Measurements from ENCODE around the gene LCLAT1. TPM values are rescaled to one million over a fixed set of nuclear protein-coding genes. Genes with fewer than 3 reads are reported as not detected.

LCLAT1 gene
- total RNA-seq, 1 experiment from 2014 or later = 32.9 TPM

DNA sequence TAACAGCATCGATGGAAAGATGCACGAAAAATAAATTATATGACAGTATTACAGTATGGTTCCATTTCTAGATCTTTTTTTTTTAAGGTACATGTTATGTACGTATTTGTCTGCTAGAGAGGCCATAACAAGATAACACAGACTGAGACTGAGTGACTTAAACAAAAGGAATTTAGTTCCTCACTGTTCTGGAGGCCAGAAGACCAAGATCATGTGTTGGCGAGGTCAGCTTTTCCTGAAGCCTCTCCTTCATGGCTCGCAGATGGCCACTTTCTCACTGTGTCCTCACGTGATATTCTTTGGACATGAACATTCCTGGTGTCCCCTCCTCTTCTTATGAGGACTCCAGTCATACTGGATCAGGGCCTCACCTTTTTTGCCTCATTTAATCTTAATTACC lies 182.8 kb downstream of the LCLAT1 start:
- H3K23me2 ChIP-seq (ENCODE audit: insufficient read length, low read depth, low read length, poor library complexity, severe bottlenecking) = no peaks in the 10 kb centered on the region
- no peaks in the 10 kb centered on the region; the same call in 1 of the 2 replicates for H3K4me1 ChIP-seq (ENCODE audit: insufficient read depth, low read length)
- DNase-seq = no peak
- no peak overlapping the region for H4K8ac ChIP-seq (replicated peaks; ENCODE audit: insufficient read length, low read depth, low read length)
- Mint-ChIP-seq H3K4me1 (peaks cover 18 to 26% of the 10 kb centered on the region in 2 experiments), H3K9me3 (no peaks in the 10 kb centered on the region), H3K27me3 (ENCODE audit: low read depth) (no peaks in the 10 kb centered on the region), H3K4me3 (no peak overlapping the region), H3K27ac (no peak overlapping the region), H3K36me3 (ENCODE audit: insufficient read depth in 1 of 3, low read depth in 3 of 3) (no peaks in the 10 kb centered on the region; a peak in 1 of 7 replicates)
- H3K9ac ChIP-seq (ENCODE audit: extremely low read depth, insufficient read length, low read length) = no peak overlapping the region
- no peaks in the 10 kb centered on the region for H3K27me3 ChIP-seq (ENCODE audit: insufficient read depth, low read length)
- no peak overlapping the region for H2BK20ac ChIP-seq (ENCODE audit: low read depth, low read length, poor library complexity, severe bottlenecking)
- no peak overlapping the region for H4K5ac ChIP-seq (ENCODE audit: insufficient read length, low read depth, low read length)
- no peaks in the 10 kb centered on the region for H3K79me2 ChIP-seq (ENCODE audit: insufficient read depth, low read length)
- H3K4ac ChIP-seq (ENCODE audit: low read depth, low read length) = no peak overlapping the region
- H2BK15ac ChIP-seq (ENCODE audit: low read depth, low read length) = no peak overlapping the region
- H2AK5ac ChIP-seq (ENCODE audit: insufficient read length, low read length) = no peak overlapping the region
- H2BK5ac ChIP-seq (ENCODE audit: insufficient read length, low read length) = no peak overlapping the region
- H3K14ac ChIP-seq (ENCODE audit: insufficient read depth, low read length) = no peak overlapping the region
- no peak overlapping the region for H2AFZ ChIP-seq (ENCODE audit: low read length)
- no CpG with 5 or more reads among the region's 6 CpGs for WGBS (ENCODE audit: extremely low coverage, insufficient read length, low lambda C conversion rate)
- no peak overlapping the region for H3K23ac ChIP-seq (ENCODE audit: insufficient read length, low read depth, low read length)
- H3K79me1 ChIP-seq (ENCODE audit: insufficient read depth, low read depth, low read length, poor library complexity, severe bottlenecking) = no peaks in the 10 kb centered on the region
- no peak overlapping the region for H3K56ac ChIP-seq (ENCODE audit: insufficient read length, low read depth, low read length)
- H3K18ac ChIP-seq (ENCODE audit: insufficient read length, low read depth, low read length) = no peak overlapping the region
- no peak overlapping the region for H2BK120ac ChIP-seq (ENCODE audit: low read depth, low read length, poor library complexity, severe bottlenecking)
- H4K91ac ChIP-seq (ENCODE audit: insufficient read length, low read depth, low read length) = no peak overlapping the region
- no peaks in the 10 kb centered on the region for H4K20me1 ChIP-seq (ENCODE audit: control insufficient read depth, insufficient read depth, insufficient read length)
- TF ChIP-seq, protein P1, sequence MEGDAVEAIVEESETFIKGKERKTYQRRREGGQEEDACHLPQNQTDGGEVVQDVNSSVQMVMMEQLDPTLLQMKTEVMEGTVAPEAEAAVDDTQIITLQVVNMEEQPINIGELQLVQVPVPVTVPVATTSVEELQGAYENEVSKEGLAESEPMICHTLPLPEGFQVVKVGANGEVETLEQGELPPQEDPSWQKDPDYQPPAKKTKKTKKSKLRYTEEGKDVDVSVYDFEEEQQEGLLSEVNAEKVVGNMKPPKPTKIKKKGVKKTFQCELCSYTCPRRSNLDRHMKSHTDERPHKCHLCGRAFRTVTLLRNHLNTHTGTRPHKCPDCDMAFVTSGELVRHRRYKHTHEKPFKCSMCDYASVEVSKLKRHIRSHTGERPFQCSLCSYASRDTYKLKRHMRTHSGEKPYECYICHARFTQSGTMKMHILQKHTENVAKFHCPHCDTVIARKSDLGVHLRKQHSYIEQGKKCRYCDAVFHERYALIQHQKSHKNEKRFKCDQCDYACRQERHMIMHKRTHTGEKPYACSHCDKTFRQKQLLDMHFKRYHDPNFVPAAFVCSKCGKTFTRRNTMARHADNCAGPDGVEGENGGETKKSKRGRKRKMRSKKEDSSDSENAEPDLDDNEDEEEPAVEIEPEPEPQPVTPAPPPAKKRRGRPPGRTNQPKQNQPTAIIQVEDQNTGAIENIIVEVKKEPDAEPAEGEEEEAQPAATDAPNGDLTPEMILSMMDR (conservative IDR thresholded peaks at IDR 0.05) = no peak
- no peaks in the 10 kb centered on the region for H3K9me3 ChIP-seq (ENCODE audit: control insufficient read depth, low read depth, low read length)
- H3K4me2 ChIP-seq (ENCODE audit: insufficient read depth, insufficient read length, low read length) = no peak overlapping the region
- no peak overlapping the region for H3K27ac ChIP-seq (ENCODE audit: insufficient read length, low read depth, low read length)
- H3T11ph ChIP-seq (ENCODE audit: low read length) = no peak overlapping the region
- H2BK12ac ChIP-seq (ENCODE audit: insufficient read length, low read depth, low read length) = no peak overlapping the region

All from H9 (cell line).